Mucosa of descending colon (tissue), 3 donors: ENCODE results near the gene ZNF469. TPM values are rescaled to one million over a fixed set of nuclear protein-coding genes. Genes with fewer than 3 reads are reported as not detected.

Experiments used
- ATAC-seq: fragments of 200-7000 bp; cut with Tn5 transposase; one replicate; pipeline ENCODE4 v1.9.1; 2020; ENCODE audit warnings: mild to moderate bottlenecking, moderate library complexity
- DNase-seq, 3 donors: peaks; one replicate each; pipeline ENCODE4 v3.0.0-alpha.2; 2020
- H3K36me3 ChIP-seq: fragments of 200-600 bp; one replicate; pipeline ENCODE4 v1.8.0; 2021; ENCODE audit warnings: low read depth, mild to moderate bottlenecking
- H3K4me1 ChIP-seq: fragments of 200-600 bp; one replicate; pipeline ENCODE4 v1.8.0; 2021; ENCODE audit warnings: low read depth, mild to moderate bottlenecking
- H3K4me3 ChIP-seq: fragments of 200-600 bp; one replicate; pipeline ENCODE4 v1.8.0; 2021; ENCODE audit warnings: mild to moderate bottlenecking
- H3K9me3 ChIP-seq: fragments of 200-600 bp; one replicate; pipeline ENCODE4 v1.8.0; 2021; ENCODE audit warnings: mild to moderate bottlenecking
- CTCF ChIP-seq: fragments of 200-600 bp; IDR thresholded peaks from one replicate; pipeline ENCODE4 v1.8.0; 2022; ENCODE audit warnings: antibody characterized with exemption, mild to moderate bottlenecking
- intact Hi-C, 2 donors: fragments of 100-400 bp; cut with DNase I in 1 of 2; cut with micrococcal nuclease in 1 of 2; formaldehyde crosslinking; loops; one replicate each; pipeline versions ENCODE4 v1.11.0 to v1.11.1; 2022; cut with DNase I, micrococcal nuclease
- total RNA-seq, 3 donors: library from RNA; stranded (reverse); fragmentation: NEBNext Ultra II Directional in 2 of 3; extraction: Animal tissue kit (Norgen Biotek cat#: 25700) in 2 of 3; gene quantifications; one replicate each; pipeline versions ENCODE4 v1.2.1 to v1.2.4, GENCODE V29; 2021 to 2023
- donor health status: DM: no; HTN: no; CAD: no; lungs with moderate emphysema.
- donor health status: DM: no; HTN: no; CAD: no.
- donor health status: DM: no; HTN: yes; CAD: no.

Gene ZNF469
- total RNA-seq, 3 donors from 2014 or later = 0.35 to 1.4 (median 0.51) TPM

- no peak for ATAC-seq
- no peak for TF ChIP-seq CTCF
- H3K4me3 ChIP-seq = no peak overlapping the region
- peak in 2 of 3 donors; percentile 3 to 31 for DNase-seq
- H3K36me3 ChIP-seq = no peaks in the 10 kb centered on the region
- no peaks in the 10 kb centered on the region for H3K4me1 ChIP-seq
- intact Hi-C loops = no loop called here
- H3K9me3 ChIP-seq = no peaks in the 10 kb centered on the region
These were observed 13.2 kb upstream of the ZNF469 start for GRCh38 chr16:88369447-88370008.

DNA sequence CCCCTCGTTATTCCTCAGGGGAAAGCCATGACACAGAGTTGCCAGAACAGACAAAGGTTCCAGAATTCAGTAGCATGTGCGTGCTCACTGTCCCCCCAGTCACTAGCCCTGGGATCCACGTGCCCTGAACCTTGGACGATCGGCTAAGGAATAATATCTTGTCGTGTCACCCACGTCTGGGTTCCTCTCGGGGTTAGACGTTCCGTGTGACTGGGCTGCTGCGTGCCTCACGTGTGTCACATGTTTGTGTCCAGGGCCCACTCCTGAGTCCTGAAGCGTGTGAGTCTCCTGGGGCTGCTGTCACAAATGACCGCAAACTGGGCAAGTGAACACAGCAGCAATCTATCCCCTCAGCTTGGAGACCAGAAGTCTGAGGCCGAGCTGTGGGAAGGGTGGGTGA is 12.4 kb upstream of the ZNF469 start:
- DNase-seq (peak in 2 of 3 donors; percentile 3 to 18), ATAC-seq (no peak)
- Histone ChIP-seq H3K36me3 (no peaks in the 10 kb centered on the region), H3K4me3 (no peak overlapping the region), H3K9me3 (no peaks in the 10 kb centered on the region), H3K4me1 (no peaks in the 10 kb centered on the region)
- intact Hi-C loops = no loop called here
- no peak for TF ChIP-seq CTCF

- Histone ChIP-seq H3K4me3 (no peak overlapping the region), H3K4me1 (no peaks in the 10 kb centered on the region), H3K36me3 (no peaks in the 10 kb centered on the region), H3K9me3 (no peaks in the 10 kb centered on the region)
- ATAC-seq = no peak
- TF ChIP-seq CTCF = no peak
- no peak for DNase-seq
- intact Hi-C loops = no loop called here
These were observed 10.2 kb upstream of the ZNF469 start for GRCh38 chr16:88372522-88372921.

- no peak overlapping the region for H3K4me3 ChIP-seq
- TF ChIP-seq CTCF = no peak
- H3K4me1 ChIP-seq = no peaks in the 10 kb centered on the region
- H3K36me3 ChIP-seq = no peaks in the 10 kb centered on the region
- DNase-seq (peak in 1 of 3 donors; percentile 10), ATAC-seq (no peak)
- H3K9me3 ChIP-seq = no peaks in the 10 kb centered on the region
- intact Hi-C loops = no loop called here
These were observed 9.5 kb upstream of the ZNF469 start for GRCh38 chr16:88373211-88373610.

- ATAC-seq = no peak
- intact Hi-C loops = no loop called here
- Histone ChIP-seq H3K4me3 (no peak overlapping the region), H3K4me1 (no peaks in the 10 kb centered on the region), H3K9me3 (no peaks in the 10 kb centered on the region), H3K36me3 (no peaks in the 10 kb centered on the region)
- DNase-seq = peak in 1 of 3 donors; percentile 10
- TF ChIP-seq CTCF = no peak
These were observed 8.7 kb upstream of the ZNF469 start for GRCh38 chr16:88373927-88374492.
